Karpas-422 (cell line): ENCODE measurements around the gene PODXL2. TPM values are rescaled to one million over a fixed set of nuclear protein-coding genes. Genes with fewer than 3 reads are reported as not detected.
A peak's percentile ranks its signal among the peaks of the same experiment; 100 is the strongest.

Experiments used
- DNase-seq: peaks from one replicate; pipeline ENCODE4 v3.0.0-alpha.2; 2015
- H2AFZ ChIP-seq: fragments of 200-600 bp; sonication (generic); 2 replicates; pipeline ENCODE4 v1.6.1; 2014; ENCODE audit warnings: antibody characterized with exemption, low read length, mixed read lengths
- H3K27ac ChIP-seq: fragments of 200-600 bp; sonication (generic); 2 replicates; pipeline ENCODE4 v1.5.1; 2014; ENCODE audit warnings: mild to moderate bottlenecking, low read length, moderate library complexity
- H3K27me3 ChIP-seq: fragments of 200-600 bp; sonication (generic); 2 replicates; pipeline ENCODE4 v1.6.1; 2014; ENCODE audit warnings: low read length, mixed read lengths
- H3K36me3 ChIP-seq: fragments of 200-600 bp; sonication (generic); 2 replicates; pipeline ENCODE4 v1.6.1; 2014; ENCODE audit warnings: low read length, mixed read lengths; ENCODE audit not compliant: insufficient read depth
- H3K4me1 ChIP-seq: fragments of 200-600 bp; sonication (generic); 2 replicates; pipeline ENCODE4 v1.6.1; 2014; ENCODE audit warnings: mild to moderate bottlenecking, low read length, mixed read lengths
- H3K4me2 ChIP-seq: fragments of 200-600 bp; sonication (generic); 2 replicates; pipeline ENCODE4 v1.6.1; 2014; ENCODE audit warnings: low read length, low read depth, mild to moderate bottlenecking; ENCODE audit not compliant: poor library complexity, severe bottlenecking
- H3K4me3 ChIP-seq: fragments of 200-600 bp; sonication (generic); 2 replicates; pipeline ENCODE4 v1.5.1; 2014; ENCODE audit warnings: mild to moderate bottlenecking, antibody characterized with exemption, low read length, mixed read lengths
- H3K79me2 ChIP-seq: fragments of 200-600 bp; sonication (generic); 2 replicates; pipeline ENCODE4 v1.6.1; 2014; ENCODE audit warnings: mild to moderate bottlenecking, low read length, mixed read lengths
- H3K9ac ChIP-seq: fragments of 200-600 bp; sonication (generic); 2 replicates; pipeline ENCODE4 v1.6.0; 2014; ENCODE audit warnings: low read length
- H3K9me2 ChIP-seq: fragments of 200-600 bp; sonication (generic), shearing (Covaris generic); replicated peaks from 2 replicates; pipeline ENCODE4 v1.6.0; 2014; ENCODE audit warnings: mild to moderate bottlenecking, low read length, moderate library complexity; ENCODE audit not compliant: insufficient read depth
- H3K9me3 ChIP-seq: fragments of 300-700, 200-600 bp; sonication (generic); 2 replicates; pipeline ENCODE4 v1.6.1; 2014; ENCODE audit warnings: low read length, mixed read lengths
- H4K20me1 ChIP-seq: fragments of 200-600 bp; sonication (generic); 2 replicates; pipeline ENCODE4 v1.6.1; 2014; ENCODE audit warnings: mild to moderate bottlenecking, antibody characterized with exemption, low read length, low read depth; ENCODE audit not compliant: insufficient read depth
- total RNA-seq: library from RNA; depleted of rRNA; stranded (reverse); fragments of >200 nt; shearing (Covaris generic); gene quantifications from 2 replicates; pipeline ENCODE4 v1.2.3, GENCODE V29; 2014; ENCODE audit warnings: low replicate concordance

PODXL2 gene
- total RNA-seq, 1 experiment from 2014 or later, result 30.9 TPM

DNA sequence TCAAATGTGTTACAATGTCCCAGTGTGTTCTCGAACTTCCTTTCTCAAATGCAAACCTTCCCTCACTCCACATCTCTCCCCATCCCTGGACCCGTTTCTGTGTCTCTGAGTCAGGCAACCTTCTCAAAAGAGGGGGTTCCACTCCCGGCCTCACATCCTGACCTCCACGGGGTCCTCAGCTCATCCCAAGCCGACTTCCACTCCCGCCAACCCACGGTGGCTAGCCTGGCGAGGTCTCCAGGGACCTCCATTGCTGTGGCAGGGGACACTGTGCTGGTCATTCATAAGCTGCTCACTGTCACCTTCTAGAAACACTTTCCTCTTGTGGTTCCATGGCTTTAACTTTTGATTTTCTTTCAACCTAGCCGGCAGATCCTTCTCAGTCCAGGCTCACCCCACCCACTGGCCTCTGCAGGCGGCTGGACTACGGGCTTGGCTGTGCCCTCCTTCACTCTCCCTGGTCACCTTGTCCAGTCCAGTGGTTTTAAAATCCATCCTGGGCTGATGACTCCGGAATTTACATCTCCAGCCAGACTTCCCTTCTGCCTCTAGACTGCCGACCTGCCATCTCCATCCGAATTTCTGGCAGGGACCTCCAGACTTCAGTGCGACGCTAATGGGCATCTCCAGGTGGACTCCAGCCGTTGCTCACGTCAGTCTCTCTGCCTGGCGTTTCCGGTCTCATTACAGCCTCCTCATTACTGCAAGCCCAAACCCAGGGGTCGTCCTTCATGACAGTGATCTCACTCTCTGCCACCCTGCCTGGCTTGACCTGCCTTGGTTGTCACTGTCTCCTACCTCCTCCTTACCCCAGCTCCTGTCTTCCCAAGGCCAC lies 63.7 kb downstream of the PODXL2 start:
- Histone ChIP-seq H4K20me1 (no peaks in the 10 kb centered on the region), H2AFZ (no peak overlapping the region), H3K27ac (peak overlapping the region; percentile 82), H3K27me3 (no peaks in the 10 kb centered on the region), H3K4me1 (peaks cover 63% of the 10 kb centered on the region), H3K4me3 (no peak overlapping the region), H3K79me2 (no peaks in the 10 kb centered on the region), H3K9me2 (no peaks in the 10 kb centered on the region), H3K9ac (0 out of 2 replicates have a peak overlapping the region, but pooled peaks have one; percentile 8), H3K4me2 (no peak overlapping the region), H3K9me3 (no peaks in the 10 kb centered on the region), H3K36me3 (peaks cover 57% of the 10 kb centered on the region)
- no peak for DNase-seq

- Histone ChIP-seq H3K9ac (no peak overlapping the region), H3K4me3 (no peak overlapping the region), H3K79me2 (no peaks in the 10 kb centered on the region), H3K4me1 (peaks cover 70% of the 10 kb centered on the region), H3K36me3 (peaks cover 57% of the 10 kb centered on the region), H3K9me3 (no peaks in the 10 kb centered on the region), H2AFZ (no peak overlapping the region), H3K27ac (0 out of 2 replicates have a peak overlapping the region, but pooled peaks have one; percentile 15), H4K20me1 (no peaks in the 10 kb centered on the region), H3K4me2 (no peak overlapping the region), H3K9me2 (no peaks in the 10 kb centered on the region), H3K27me3 (no peaks in the 10 kb centered on the region)
- no peak for DNase-seq
These were observed 64.4 kb downstream of the PODXL2 start for GRCh38 chr3:127693336-127693843.

GRCh38 chr3:127694467-127695215 lies 65.7 kb downstream of the PODXL2 start:
- peaks cover 55% of the 10 kb centered on the region for H3K36me3 ChIP-seq
- H3K9ac ChIP-seq, result peak overlapping the region; percentile 19; the same call in 1 of the 2 replicates
- no peaks in the 10 kb centered on the region for H4K20me1 ChIP-seq
- no peak overlapping the region for H2AFZ ChIP-seq
- peak overlapping the region; percentile 13 for H3K4me2 ChIP-seq
- DNase-seq, result peak; percentile 87
- H3K27me3 ChIP-seq, result no peaks in the 10 kb centered on the region
- no peak overlapping the region for H3K4me3 ChIP-seq
- no peaks in the 10 kb centered on the region for H3K9me3 ChIP-seq
- peaks cover 82% of the 10 kb centered on the region for H3K4me1 ChIP-seq
- H3K79me2 ChIP-seq, result no peaks in the 10 kb centered on the region
- no peaks in the 10 kb centered on the region for H3K9me2 ChIP-seq
- peak overlapping the region; percentile 72 for H3K27ac ChIP-seq

GRCh38 chr3:127697551-127698240 lies 68.7 kb downstream of the PODXL2 start:
- Histone ChIP-seq H3K36me3 (peaks cover 41% of the 10 kb centered on the region), H3K27me3 (no peaks in the 10 kb centered on the region), H3K9me3 (no peaks in the 10 kb centered on the region), H3K4me1 (peaks cover 91% of the 10 kb centered on the region), H2AFZ (no peak overlapping the region), H3K9me2 (no peaks in the 10 kb centered on the region), H3K27ac (peak overlapping the region; percentile 93), H3K9ac (peak overlapping the region; percentile 69), H3K4me2 (peak overlapping the region; percentile 60), H3K4me3 (peak overlapping the region; percentile 35; the same call in 1 of the 2 replicates), H3K79me2 (peaks cover 8% of the 10 kb centered on the region; the same call in 1 of the 2 replicates), H4K20me1 (no peaks in the 10 kb centered on the region)
- DNase-seq, result peak; percentile 94

- no peaks in the 10 kb centered on the region for H3K9me3 ChIP-seq
- H3K27ac ChIP-seq, result peak overlapping the region; percentile 93
- peaks cover 35% of the 10 kb centered on the region for H3K36me3 ChIP-seq
- no peaks in the 10 kb centered on the region for H4K20me1 ChIP-seq
- no peak for DNase-seq
- peaks cover 90% of the 10 kb centered on the region for H3K4me1 ChIP-seq
- peak overlapping the region; percentile 60 for H3K4me2 ChIP-seq
- no peaks in the 10 kb centered on the region for H3K9me2 ChIP-seq
- peak overlapping the region; percentile 69 for H3K9ac ChIP-seq
- H3K4me3 ChIP-seq, result no peak overlapping the region; the same call in 1 of the 2 replicates
- H3K79me2 ChIP-seq, result peaks cover 13% of the 10 kb centered on the region
- H3K27me3 ChIP-seq, result no peaks in the 10 kb centered on the region
- H2AFZ ChIP-seq, result no peak overlapping the region
These were observed 69.3 kb downstream of the PODXL2 start for GRCh38 chr3:127698286-127698685.

DNA sequence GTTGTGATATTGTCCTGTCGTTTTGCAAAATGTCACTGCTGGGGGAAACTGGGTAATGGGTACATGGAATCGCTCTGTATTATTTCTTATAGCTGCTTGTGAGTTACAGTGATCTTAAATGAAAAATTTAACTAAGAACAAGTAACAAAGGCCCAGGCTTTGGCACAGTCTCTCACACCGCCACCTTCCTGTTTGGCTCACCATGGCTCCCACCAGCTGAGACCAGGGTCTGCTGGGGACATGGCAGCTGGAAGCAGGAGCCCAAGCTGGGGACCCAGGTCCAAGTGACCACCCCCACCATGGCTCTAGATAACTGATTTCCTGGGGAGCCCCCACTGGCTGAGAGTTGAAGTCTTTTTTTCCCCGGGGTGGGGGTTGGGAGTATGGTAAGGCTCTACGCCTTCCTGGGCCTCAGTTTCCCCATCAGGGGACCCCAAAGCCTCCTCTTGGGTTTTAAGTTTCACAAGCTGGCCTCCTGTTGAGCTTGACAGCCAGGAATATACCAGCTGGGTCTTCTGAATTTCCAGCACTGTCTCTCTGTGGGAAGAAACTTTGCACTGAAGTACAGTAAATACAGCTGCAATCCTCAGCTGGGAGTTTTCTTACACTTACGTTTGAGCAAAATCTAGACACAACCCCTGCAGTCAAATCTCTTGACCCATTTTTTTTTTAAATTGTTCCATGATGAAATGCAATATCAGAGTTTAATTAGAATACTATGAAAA lies 69.9 kb downstream of the PODXL2 start:
- H3K9ac ChIP-seq, result peak overlapping the region; percentile 69
- no peak overlapping the region; the same call in 1 of the 2 replicates for H3K4me3 ChIP-seq
- no peaks in the 10 kb centered on the region for H3K27me3 ChIP-seq
- H3K27ac ChIP-seq, result peak overlapping the region; percentile 93
- H2AFZ ChIP-seq, result no peak overlapping the region
- DNase-seq, result no peak
- H3K79me2 ChIP-seq, result peaks cover 18% of the 10 kb centered on the region
- no peaks in the 10 kb centered on the region for H3K9me2 ChIP-seq
- no peaks in the 10 kb centered on the region for H4K20me1 ChIP-seq
- H3K4me1 ChIP-seq, result peaks cover 91% of the 10 kb centered on the region
- peaks cover 35% of the 10 kb centered on the region for H3K36me3 ChIP-seq
- peak overlapping the region; percentile 60 for H3K4me2 ChIP-seq
- H3K9me3 ChIP-seq, result no peaks in the 10 kb centered on the region

DNA sequence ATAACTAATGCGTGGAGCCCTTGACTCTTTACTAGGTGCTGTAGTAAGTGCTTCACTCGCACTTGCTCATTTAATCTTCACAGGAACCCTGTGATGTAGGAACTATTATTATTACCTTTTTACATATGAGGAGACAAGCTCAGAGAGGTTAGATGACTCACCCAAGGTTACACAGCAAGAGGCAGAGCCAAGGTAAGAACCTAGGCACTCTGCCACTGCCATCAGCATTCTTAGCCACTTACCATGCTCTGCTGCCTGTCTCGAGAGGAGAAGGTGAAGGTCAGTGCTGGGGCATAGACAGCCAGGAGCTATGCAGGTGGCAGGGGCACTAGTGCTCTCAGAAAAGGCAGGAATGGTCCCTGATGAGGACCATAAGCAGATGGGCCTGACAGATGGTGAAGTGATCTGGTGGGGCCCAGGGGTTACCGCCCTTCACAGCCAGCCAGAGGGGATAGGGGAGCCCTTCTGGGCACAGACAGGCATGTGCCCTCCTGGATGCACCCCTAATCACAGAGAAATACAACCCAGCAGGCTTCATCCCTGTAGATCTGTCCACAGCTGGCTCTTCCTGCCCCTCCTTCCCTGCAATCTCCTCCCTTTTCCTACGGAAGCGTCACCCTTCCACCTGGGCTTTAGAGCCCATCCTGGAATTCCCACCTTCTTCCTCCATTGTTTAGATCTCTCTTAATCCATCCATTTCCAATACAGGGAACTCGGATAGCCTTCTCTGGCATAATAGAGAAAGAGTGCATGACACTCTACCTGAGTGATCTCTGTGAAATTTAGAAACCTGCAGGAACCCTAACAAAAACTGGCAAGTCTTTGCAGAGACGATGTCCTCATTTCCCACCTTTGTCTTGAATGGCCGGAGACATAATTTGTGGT lies 70.7 kb downstream of the PODXL2 start:
- H3K27ac ChIP-seq, result peak overlapping the region; percentile 93
- no peaks in the 10 kb centered on the region for H4K20me1 ChIP-seq
- peaks cover 88% of the 10 kb centered on the region for H3K4me1 ChIP-seq
- peaks cover 20% of the 10 kb centered on the region for H3K79me2 ChIP-seq
- no peaks in the 10 kb centered on the region for H3K9me2 ChIP-seq
- peaks cover 33% of the 10 kb centered on the region for H3K36me3 ChIP-seq
- no peaks in the 10 kb centered on the region for H3K27me3 ChIP-seq
- peak overlapping the region; percentile 34 for H3K4me2 ChIP-seq
- no peak overlapping the region for H3K4me3 ChIP-seq
- H3K9ac ChIP-seq, result peak overlapping the region; percentile 32; the same call in 1 of the 2 replicates
- DNase-seq, result no peak
- no peaks in the 10 kb centered on the region for H3K9me3 ChIP-seq
- no peak overlapping the region for H2AFZ ChIP-seq
